Retinal pigment epithelial cell (primary cell): ENCODE results near the gene ZNF26.
"Not testable (repeated sequence)": the region's sequence is repeated elsewhere in the genome, so short reads cannot be mapped to it uniquely, and the experiment has no call there.

Experiments used
- DNase-seq: peaks from one replicate; pipeline ENCODE4 v3.0.0-alpha.2; 2010; ENCODE audit warnings: low read depth
- H3K4me3 ChIP-seq: 2 replicates; pipeline ENCODE4 v1.5.1; 2011; ENCODE audit warnings: mild to moderate bottlenecking, low read length, control low read depth, moderate library complexity
- TF ChIP-seq, protein P1 (sequence below): conservative IDR thresholded peaks from 2 replicates; pipeline ENCODE4 v1.5.1; 2011; ENCODE audit warnings: low read depth, low read length, control low read depth, inconsistent platforms

Gene ZNF26

DNA sequence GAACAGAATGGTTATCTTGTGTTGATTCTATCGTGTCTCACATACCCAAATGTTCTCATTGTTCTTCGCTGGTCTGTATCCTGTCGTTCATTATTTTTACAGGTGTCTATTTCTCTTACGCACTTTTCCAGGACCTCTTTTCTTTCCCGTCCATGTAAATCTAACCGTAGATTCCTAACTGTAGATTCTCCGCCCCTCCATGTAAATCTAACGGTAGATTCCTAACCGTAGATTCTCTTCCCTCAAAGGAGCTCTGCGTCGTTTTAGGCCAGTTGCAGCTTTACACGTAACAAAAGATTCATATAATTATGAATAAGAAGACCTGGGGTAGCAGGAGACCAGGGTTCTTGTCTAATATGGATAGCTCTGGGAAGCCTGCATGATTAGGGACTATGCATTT is 20.4 kb upstream of the ZNF26 start:
- H3K4me3 ChIP-seq, result no peak overlapping the region
- no peak for DNase-seq
- TF ChIP-seq, protein P1, sequence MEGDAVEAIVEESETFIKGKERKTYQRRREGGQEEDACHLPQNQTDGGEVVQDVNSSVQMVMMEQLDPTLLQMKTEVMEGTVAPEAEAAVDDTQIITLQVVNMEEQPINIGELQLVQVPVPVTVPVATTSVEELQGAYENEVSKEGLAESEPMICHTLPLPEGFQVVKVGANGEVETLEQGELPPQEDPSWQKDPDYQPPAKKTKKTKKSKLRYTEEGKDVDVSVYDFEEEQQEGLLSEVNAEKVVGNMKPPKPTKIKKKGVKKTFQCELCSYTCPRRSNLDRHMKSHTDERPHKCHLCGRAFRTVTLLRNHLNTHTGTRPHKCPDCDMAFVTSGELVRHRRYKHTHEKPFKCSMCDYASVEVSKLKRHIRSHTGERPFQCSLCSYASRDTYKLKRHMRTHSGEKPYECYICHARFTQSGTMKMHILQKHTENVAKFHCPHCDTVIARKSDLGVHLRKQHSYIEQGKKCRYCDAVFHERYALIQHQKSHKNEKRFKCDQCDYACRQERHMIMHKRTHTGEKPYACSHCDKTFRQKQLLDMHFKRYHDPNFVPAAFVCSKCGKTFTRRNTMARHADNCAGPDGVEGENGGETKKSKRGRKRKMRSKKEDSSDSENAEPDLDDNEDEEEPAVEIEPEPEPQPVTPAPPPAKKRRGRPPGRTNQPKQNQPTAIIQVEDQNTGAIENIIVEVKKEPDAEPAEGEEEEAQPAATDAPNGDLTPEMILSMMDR, result no peak

DNA sequence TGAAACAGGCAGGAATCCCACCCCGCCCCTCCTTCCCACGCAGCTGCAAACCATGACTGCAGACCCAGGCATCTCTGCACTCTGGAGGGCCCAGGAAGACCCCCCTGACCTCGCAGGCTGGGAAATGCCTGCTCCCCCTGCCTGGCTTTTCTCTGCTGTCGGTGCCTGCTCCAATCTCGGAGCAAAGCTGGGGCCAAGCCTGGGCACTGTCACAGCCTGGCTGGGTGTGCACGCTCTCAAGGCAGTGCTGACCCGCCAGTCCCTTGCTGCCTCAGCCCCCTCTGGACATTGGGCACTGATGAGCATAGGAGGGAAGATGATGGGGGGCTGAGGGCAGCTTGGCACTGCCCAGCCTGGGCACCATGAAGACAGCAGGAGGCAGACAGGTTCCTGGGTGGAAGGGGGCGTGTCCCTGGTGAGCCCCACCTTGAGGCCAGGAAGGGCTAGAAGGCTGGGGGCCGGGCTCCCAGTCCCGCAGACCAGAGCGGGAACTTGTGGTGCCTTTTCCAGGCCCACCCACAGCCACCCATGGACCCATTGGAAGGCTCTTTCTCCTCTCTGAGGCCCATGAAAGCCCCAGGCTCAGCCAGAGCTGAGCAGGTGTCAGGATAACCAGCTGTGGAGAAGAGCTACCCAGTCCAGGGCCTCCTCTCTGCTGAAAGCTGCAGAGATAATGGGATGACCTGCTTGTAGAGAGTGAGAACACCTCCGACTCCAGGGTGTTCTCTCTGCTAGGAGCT is 19.3 kb upstream of the ZNF26 start:
- TF ChIP-seq, protein P1, result no peak
- no peak for DNase-seq
- H3K4me3 ChIP-seq, result no peak overlapping the region

DNA sequence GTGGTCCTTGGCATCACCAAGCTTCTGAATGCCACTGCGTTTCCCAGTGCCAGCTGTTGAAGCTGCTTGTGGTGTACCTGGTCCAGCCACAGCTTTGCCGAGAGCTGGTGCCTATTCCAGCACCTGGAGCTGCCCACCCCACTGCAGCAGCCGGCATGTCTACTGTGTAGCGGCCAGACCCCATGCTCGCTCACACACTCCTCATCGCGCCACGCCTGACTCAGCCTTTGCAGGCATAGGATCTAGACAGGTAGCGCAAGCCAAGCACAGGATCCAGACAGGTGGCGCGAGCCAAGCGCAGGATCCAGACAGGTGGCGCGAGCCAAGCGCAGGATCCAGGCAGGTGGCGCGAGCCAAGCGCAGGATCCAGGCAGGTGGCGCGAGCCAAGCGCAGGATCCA is 18.4 kb upstream of the ZNF26 start:
- no peak overlapping the region for H3K4me3 ChIP-seq
- no peak for DNase-seq
- TF ChIP-seq, protein P1, result no peak

DNA sequence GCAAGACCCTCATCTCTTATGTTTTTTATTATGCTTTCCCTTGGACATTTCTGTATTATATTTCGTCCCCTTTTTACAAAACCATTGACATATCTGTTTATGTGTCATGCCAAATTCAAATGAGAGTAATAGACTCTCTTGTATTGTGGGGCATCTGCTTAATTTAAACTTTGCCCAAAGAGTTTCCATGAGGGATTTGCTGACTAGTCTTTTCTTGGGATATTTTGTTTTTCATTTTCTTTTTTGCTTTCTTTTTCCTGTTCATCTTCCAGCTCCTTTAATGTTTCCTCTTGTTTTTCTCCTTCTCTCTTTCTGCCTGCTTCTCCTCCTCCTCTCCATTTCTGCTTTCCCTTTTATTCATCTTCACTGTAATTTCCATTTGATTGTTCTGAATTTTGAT is 13.8 kb upstream of the ZNF26 start:
- TF ChIP-seq, protein P1, result no peak
- H3K4me3 ChIP-seq, result no peak overlapping the region
- no peak for DNase-seq

DNA sequence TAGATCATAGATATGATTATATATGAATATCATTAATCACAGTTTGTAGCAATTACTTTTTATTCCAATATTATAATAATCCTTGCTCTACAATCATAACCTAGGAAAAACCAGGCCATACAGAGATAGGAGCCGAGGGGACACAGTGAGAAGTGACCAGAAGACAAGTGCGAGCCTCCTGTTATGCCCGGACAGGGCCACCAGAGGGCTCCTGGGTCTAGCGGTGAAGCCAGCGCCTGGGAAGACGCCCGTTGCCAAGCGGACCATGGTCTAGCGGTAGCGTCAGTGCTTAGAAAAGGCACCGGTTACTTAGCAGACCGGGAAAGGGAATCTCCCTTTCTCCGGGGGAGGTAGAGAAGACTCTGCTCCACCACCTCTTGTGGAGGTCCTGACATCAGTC is 9.3 kb upstream of the ZNF26 start:
- TF ChIP-seq, protein P1, result peak; percentile 39
- not testable (repeated sequence) for DNase-seq, H3K4me3 ChIP-seq

DNA sequence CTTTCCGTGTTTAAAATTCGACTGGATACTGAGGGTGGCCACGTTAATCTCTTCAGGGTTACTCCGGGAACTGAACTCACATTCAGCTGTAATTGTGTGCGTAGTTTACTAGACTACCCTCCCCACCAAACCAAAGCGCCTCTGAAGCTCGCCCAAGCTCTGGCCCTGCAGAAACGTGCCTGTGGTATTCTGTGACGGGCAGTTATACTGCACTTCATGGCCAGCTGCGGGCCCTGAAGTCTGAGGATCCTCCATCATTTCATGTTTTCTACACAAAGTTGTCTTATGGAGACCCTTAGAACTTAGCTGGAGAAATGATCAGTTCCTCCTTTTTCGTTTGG is 688 bp downstream of the ZNF26 start:
- DNase-seq, result no peak
- H3K4me3 ChIP-seq, result peak overlapping the region; percentile 97

DNA sequence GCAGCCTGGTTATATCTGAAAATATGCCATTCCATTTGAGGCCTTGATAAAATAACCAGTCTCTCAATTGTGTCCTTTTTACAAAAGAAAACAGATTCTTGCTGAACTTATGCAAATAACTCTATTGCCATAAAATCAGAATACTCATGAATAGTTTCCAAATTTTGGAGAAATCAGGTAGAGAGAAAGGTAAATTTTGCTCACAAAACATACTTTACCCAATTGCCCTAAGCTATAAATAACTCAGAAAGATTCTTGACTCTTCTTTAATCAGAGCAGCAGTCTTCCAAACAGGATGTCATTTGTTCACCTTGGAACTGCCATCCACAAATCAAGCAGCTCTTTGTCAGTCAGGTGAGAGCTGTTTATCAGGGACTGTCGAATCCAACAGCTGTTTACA is 12.6 kb downstream of the ZNF26 start:
- H3K4me3 ChIP-seq, result no peak overlapping the region
- TF ChIP-seq, protein P1, result no peak
- DNase-seq, result no peak

More for the DNA sequence above, 688 bp downstream of the ZNF26 start:
- TF ChIP-seq, protein P1, result no peak
